Kasumi-1 (cell line): ENCODE results near the gene PURB.
"Not testable (repeated sequence)": the region's sequence is repeated elsewhere in the genome, so short reads cannot be mapped to it uniquely, and the experiment has no call there.

Source experiments
- DNase-seq, 2 experiments: peaks; one replicate each; lab custom pipeline; 2025; lab: John Stamatoyannopoulos, UW

PURB gene

DNA sequence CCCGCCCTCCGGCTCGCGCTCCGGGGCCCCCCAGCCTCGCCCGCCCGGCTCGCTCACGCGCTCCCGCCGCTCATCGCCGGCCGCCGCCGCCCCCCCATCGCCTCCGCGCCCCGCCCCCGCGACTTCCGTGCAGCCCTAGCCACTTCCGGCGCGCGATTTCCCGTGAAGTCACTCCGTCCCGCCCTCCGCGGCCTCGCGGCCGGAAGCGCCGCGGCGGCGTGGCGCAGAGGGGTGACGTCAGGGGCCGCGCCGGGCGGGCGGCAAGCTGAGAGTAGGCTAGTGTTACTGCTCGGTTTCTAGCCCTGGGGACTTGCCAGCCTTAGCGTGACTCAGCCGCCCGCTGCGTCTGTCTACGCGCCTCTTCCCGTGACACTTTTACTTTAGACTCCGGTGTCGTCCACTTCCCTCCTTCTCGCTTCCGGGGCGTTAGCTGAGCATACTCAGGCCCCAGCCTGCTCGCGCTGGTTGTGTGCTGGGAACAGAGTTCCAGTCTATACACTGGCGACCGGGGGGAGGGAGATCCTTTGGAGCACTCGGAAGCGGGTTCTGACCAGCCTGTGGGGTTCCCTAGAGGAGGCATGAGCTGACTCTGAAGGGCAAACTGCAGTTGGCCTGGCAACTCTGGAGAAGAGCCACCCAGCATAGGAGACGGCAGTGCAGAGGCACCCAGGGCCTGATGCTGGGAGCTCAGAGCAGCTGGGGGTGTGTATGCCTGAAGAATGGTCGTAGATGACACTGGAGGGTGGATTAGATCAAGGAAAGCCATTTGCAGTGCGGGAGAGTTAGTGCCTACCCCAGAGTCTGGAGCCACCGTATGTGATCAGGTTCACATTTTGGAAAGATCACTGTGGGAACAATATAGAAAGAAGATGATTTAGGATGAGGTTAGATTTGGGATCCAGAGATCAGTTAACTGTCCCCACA is at the start of gene PURB:
Gene PURB (minus strand): TSS at position 137 of the 924 bp plus-strand sequence. CDS start 182 bp downstream, outside the sequence.
- DNase-seq: peak; percentile 96 to 97

DNA sequence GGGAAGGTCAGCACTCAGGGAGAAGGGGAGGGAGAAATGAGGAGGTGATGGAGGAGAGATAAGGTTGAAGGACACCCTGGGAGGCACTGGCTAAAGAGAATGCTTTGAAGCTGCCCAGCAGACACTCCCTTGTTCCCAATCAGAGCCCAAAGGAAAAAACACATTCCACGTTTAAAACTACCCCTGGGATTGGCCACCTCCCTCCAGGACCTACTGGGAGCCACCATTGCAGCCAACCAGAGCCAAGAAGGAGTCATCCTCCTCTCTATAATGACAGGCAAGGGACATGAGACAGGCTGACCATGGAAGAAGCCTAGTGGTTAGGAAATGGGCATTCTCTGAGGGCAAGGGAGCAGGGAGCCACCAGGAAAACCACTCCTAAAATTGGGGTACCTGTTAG is 49.7 kb upstream of the PURB start:
- DNase-seq: no peak

- not testable (repeated sequence) for DNase-seq
These were observed 49.2 kb upstream of the PURB start for GRCh38 chr7:44934510-44934909.

- no peak for DNase-seq
These were observed 45.6 kb upstream of the PURB start for GRCh38 chr7:44930921-44931320.

- no peak for DNase-seq
These were observed 37.0 kb upstream of the PURB start for GRCh38 chr7:44922351-44922694.

DNA sequence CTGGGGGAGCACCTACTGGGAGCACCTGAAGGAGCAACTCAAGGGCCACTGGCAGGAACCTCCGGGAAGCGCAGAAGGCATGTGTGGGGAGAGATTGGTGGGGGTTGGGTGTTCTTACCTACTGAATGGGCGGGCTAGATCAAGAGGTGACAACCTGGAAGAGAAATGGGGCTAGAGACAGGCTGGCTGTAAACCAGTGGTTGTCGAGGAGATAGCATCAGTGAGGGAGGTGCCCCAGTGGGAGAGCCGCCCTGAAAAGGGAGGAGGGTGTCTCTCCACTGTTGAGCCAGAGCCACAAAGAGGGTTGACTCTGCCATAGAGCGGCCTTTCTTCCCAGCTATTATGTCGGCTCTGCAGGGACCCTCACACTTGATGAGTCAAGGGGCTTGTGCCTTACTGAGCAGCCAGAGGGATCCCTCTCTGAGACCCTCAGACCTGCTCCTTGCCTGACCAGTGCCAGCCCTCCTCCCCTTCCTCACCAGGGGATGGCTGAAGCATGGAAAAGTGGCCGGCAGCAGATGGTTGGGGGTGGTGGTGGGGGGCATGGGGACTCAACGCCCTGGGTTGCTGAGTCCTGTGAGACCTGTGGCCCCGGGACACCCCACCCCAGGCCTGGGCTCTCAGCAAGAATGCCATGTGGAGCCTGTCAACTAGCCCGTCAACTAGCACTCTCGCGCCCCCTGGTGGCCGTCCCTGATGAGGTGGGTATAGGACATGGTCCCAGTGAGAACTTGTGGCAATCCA is 36.4 kb upstream of the PURB start:
- peak; percentile 91 to 94 for DNase-seq

DNA sequence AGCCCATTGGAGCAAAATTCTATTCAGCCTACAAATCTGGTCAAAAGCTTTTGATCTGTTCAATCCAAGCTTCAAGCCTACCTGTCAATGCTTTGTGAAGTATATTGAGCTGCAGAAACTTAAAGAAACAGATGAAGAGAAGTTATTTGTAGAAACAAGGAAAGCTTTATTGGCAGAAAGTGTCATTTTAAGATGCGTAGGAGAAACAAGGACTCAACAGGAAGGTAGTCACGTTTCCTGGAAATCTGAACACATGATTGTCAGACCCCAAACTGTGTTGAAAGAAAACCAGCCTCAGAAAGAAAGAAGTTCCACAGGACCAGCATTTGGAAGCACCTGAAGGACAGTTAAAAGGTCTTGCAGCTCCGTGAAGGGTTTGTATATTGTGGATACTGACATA is 34.8 kb upstream of the PURB start:
- no peak for DNase-seq

DNA sequence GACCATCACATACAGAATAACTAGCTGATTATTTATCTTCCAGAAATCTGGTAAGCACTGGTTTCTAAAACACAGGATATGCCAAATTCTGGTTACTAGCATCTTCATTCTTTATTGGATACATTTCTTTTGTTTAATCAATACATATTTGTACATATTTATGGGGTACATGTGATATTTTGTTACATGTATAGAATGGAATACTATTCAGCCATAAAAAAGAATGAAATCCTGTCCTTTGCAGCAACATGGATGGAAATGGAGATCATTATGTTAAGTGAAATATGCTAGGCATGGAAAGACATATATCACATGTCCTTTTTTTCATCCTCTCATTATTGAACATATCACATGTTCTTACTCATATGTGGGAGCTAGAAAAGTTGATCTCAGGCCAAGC is 32.7 kb upstream of the PURB start:
- DNase-seq: no peak

DNA sequence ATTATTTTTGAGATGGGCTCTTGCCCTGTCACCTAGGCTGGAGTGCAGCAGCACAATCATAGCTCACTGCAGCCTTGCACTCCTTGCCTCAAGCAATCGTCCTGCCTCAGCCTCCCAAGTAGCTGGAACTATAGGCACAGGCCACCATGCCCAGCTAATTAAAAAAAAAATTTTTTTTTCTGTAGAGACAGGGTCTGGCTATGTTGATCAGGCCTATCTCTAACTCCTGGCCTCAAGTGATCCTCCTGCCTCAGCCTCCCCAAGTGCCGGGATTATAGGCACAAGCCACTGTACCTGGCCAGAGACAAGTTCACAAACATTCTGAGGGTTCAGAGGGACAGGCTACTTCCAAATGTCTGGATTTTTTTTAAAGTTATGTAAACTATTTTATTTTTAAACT is 32.1 kb upstream of the PURB start:
- DNase-seq: no peak

GRCh38 chr7:44914992-44915607 is 29.8 kb upstream of the PURB start:
- peak; percentile 13 to 28 for DNase-seq

DNA sequence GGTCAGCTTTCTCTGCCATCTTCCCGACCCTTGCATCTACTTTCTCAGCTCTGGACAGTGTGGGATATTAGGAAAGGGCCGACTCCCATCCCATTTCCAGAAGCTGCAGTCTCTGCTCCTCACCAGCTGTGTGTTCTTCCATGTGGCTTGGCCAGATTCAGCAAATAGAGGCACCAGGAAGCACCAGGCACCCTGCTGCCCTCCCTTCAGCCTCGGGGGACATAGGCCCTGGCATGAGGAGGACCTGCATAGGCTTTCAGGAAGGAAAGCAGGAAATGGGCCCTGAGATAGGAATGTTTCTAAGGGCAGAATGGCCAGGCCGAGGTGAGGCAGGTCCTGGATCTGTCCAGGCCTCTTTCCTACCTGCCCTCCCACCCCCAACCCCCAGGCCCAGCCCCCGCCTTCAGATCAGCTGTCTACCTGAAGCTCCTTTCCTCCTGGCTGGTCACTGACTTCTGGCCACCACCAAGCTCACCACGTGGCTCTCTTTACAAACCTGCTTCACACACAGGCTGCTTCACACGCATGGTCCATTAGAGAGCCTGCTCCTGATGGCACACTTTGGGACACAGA is 27.5 kb upstream of the PURB start:
- no peak for DNase-seq

DNA sequence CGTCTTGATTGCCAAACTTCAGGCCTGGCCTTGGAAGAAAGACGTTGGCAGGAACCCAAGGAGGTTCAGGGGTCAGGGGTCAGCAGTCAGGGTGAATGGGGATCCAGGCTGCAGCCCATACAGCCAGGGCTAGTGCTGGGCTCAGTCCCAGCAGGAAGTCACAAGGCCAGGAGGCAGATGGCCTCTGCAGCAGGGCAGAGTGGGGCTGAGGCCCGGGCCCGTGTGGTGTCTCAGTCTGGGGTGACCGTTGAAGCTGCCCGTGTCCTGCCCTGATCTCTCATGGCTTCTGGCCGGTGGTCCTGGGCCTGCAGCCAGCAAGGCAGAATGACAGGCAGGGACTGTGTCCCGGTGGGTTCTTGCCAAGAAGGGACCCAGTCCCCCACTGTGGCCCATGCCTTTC is 26.6 kb upstream of the PURB start:
- DNase-seq: no peak

- no peak for DNase-seq
These were observed 24.5 kb upstream of the PURB start for GRCh38 chr7:44909596-44910389.

- no peak for DNase-seq
These were observed 21.6 kb upstream of the PURB start for GRCh38 chr7:44906965-44907364.

- no peak for DNase-seq
These were observed 19.8 kb upstream of the PURB start for GRCh38 chr7:44905002-44905635.

DNA sequence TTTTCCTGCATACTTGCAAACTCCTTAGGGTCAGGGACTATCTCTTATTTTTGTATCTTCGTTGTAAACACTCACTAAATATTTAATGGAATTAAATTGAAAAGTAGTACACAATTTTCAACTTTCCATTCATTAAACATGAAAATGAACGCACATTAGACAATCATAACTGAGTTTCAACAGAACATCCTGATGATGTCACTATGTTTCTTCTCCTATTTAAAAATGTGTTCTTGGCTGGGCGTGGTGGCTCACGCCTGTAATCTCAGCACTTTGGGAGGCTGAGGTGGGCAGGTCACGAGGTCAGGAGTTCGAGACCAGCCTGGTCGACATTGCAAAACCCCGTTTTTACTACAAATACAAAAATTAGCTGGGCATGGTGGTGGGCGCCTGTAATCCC is 14.1 kb upstream of the PURB start:
- DNase-seq: no peak

DNA sequence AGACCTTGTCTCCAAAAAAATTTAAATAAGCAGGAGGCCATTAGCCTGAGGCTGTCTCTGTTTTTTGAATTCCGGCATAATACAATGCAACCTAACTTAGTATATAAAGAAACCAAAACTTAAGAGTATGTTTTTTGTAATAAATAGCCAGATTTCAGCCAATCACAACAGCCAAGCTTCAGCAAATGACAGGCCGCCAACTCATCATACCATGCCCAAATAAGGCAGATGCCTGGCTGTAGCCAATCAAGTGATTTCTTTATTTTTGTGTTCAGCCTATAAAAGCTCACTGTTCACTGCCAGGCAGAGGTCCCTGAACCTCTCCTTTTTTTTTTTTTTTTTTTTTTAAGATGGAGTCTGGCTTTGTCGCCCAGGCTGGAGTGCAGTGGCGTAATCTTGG is 12.7 kb upstream of the PURB start:
- no peak for DNase-seq

- DNase-seq: no peak
These were observed 12.0 kb upstream of the PURB start for GRCh38 chr7:44897309-44897708.

DNA sequence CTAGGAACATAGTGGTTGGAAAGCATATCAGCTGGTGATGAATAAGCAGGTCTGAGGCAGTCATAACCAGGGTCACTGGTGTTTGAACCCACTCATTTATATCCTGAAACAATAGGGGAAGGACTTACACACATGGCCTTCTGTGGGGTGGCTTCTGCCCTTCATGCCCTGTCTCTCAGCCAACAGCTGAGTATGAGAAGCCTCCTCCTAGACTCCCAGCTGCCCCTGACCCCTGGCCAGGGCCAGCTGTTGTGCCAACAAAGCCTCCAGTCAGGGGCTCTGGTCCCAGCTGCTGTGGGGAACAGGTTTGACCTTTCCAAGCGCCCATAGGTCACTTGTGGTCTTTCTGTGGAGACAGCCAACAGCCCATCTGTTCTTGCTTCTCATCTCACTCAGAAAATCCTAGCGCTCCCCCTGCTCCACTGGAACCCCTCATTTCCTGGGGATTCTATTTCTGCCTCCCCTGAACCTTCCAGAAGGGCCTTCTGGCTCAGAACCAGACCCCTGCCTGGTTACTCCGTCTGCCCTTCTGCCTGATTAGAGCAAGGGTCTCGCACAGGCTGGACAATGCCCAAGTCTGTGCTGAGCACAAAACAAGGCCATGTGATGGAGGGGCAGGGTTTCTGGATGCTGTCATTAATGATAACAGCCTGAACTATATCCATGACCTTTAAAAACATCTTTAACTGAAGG is 9.7 kb upstream of the PURB start:
- DNase-seq: no peak

GRCh38 chr7:44893710-44894234 is 8.4 kb upstream of the PURB start:
- DNase-seq: no peak
